H9 (cell line): ENCODE measurements around the gene CFAP99. TPM values are rescaled to one million over a fixed set of nuclear protein-coding genes. Genes with fewer than 3 reads are reported as not detected.

Experiments
- DNase-seq: peaks from one replicate; pipeline ENCODE4 v3.0.0-alpha.2; 2017
- H2AFZ ChIP-seq: one replicate; pipeline ENCODE4 v1.6.1; 2013; ENCODE audit warnings: mild to moderate bottlenecking, low read length, control low read depth, moderate library complexity
- H2AK5ac ChIP-seq: 2 replicates; pipeline ENCODE4 v1.6.1; 2013; ENCODE audit warnings: low read length, control low read depth, mixed read lengths; ENCODE audit not compliant: insufficient read length
- H2BK120ac ChIP-seq: one replicate; pipeline ENCODE4 v1.6.1; 2013; ENCODE audit warnings: low read depth, mild to moderate bottlenecking, low read length, control low read depth, inconsistent platforms; ENCODE audit not compliant: poor library complexity, severe bottlenecking
- H2BK12ac ChIP-seq: 2 replicates; pipeline ENCODE4 v1.6.1; 2013; ENCODE audit warnings: low read length, control low read depth, mixed read lengths, low read depth; ENCODE audit not compliant: insufficient read length
- H2BK15ac ChIP-seq: 2 replicates; pipeline ENCODE4 v1.6.1; 2013; ENCODE audit warnings: low read depth, low read length, control low read depth
- H2BK20ac ChIP-seq: one replicate; pipeline ENCODE4 v1.6.1; 2013; ENCODE audit warnings: low read depth, mild to moderate bottlenecking, low read length, control low read depth, inconsistent platforms; ENCODE audit not compliant: poor library complexity, severe bottlenecking
- H2BK5ac ChIP-seq: 2 replicates; pipeline ENCODE4 v1.6.1; 2013; ENCODE audit warnings: low read length, control low read depth, mixed read lengths; ENCODE audit not compliant: insufficient read length
- H3K14ac ChIP-seq: 2 replicates; pipeline ENCODE4 v1.6.1; 2013; ENCODE audit warnings: low read length, control low read depth; ENCODE audit not compliant: insufficient read depth
- H3K18ac ChIP-seq: 2 replicates; pipeline ENCODE4 v1.6.1; 2013; ENCODE audit warnings: low read depth, mild to moderate bottlenecking, mixed read lengths, low read length, control low read depth; ENCODE audit not compliant: insufficient read length
- H3K23ac ChIP-seq: 2 replicates; pipeline ENCODE4 v1.6.1; 2013; ENCODE audit warnings: low read length, control low read depth, mixed read lengths, low read depth; ENCODE audit not compliant: insufficient read length
- H3K23me2 ChIP-seq: 2 replicates; pipeline ENCODE4 v1.6.1; 2013; ENCODE audit warnings: low read depth, mild to moderate bottlenecking, mixed read lengths, low read length, control low read depth; ENCODE audit not compliant: insufficient read length, poor library complexity, severe bottlenecking
- H3K27ac ChIP-seq: 2 replicates; pipeline ENCODE4 v1.5.1; 2013; ENCODE audit warnings: low read length, control low read depth, mixed read lengths, low read depth; ENCODE audit not compliant: insufficient read length
- H3K27me3 ChIP-seq: 2 replicates; pipeline ENCODE4 v1.6.1; 2013; ENCODE audit warnings: low read length, control low read depth, inconsistent platforms; ENCODE audit not compliant: insufficient read depth
- H3K4ac ChIP-seq: 2 replicates; pipeline ENCODE4 v1.6.1; 2013; ENCODE audit warnings: low read depth, mild to moderate bottlenecking, control low read depth, inconsistent platforms, low read length, moderate library complexity
- H3K4me1 ChIP-seq: 2 replicates; pipeline ENCODE4 v1.6.1; 2013; ENCODE audit warnings: low read length, control low read depth, inconsistent platforms; ENCODE audit not compliant: insufficient read depth
- H3K4me2 ChIP-seq: 2 replicates; pipeline ENCODE4 v1.6.1; 2013; ENCODE audit warnings: low read length, control low read depth, mixed read lengths; ENCODE audit not compliant: insufficient read length, insufficient read depth
- H3K56ac ChIP-seq: 2 replicates; pipeline ENCODE4 v1.6.1; 2013; ENCODE audit warnings: low read depth, mild to moderate bottlenecking, mixed read lengths, low read length, control low read depth; ENCODE audit not compliant: insufficient read length
- H3K79me1 ChIP-seq: 2 replicates; pipeline ENCODE4 v1.6.1; 2013; ENCODE audit warnings: low read depth, mild to moderate bottlenecking, moderate library complexity, low read length, control low read depth, inconsistent platforms; ENCODE audit not compliant: insufficient read depth, poor library complexity, severe bottlenecking
- H3K79me2 ChIP-seq: 2 replicates; pipeline ENCODE4 v1.6.1; 2013; ENCODE audit warnings: low read length, control low read depth, inconsistent platforms; ENCODE audit not compliant: insufficient read depth
- H3K9ac ChIP-seq: 2 replicates; pipeline ENCODE4 v1.6.1; 2013; ENCODE audit warnings: low read length, control low read depth, mixed read lengths; ENCODE audit not compliant: insufficient read length; ENCODE audit errors: extremely low read depth
- H3K9me3 ChIP-seq: one replicate; pipeline ENCODE4 v1.6.1; 2013; ENCODE audit warnings: low read depth, low read length, inconsistent platforms; ENCODE audit not compliant: control insufficient read depth
- H3T11ph ChIP-seq: one replicate; pipeline ENCODE4 v1.6.1; 2013; ENCODE audit warnings: mild to moderate bottlenecking, low read length, control low read depth, inconsistent platforms
- H4K20me1 ChIP-seq: one replicate; pipeline ENCODE4 v1.6.1; 2013; ENCODE audit not compliant: control insufficient read depth, insufficient read length, insufficient read depth
- H4K5ac ChIP-seq: 2 replicates; pipeline ENCODE4 v1.6.1; 2013; ENCODE audit warnings: low read depth, mild to moderate bottlenecking, mixed read lengths, low read length, control low read depth; ENCODE audit not compliant: insufficient read length
- H4K8ac ChIP-seq: replicated peaks from 2 replicates; pipeline ENCODE4 v1.6.1; 2013; ENCODE audit warnings: low read length, control low read depth, mixed read lengths, low read depth; ENCODE audit not compliant: insufficient read length
- H4K91ac ChIP-seq: 2 replicates; pipeline ENCODE4 v1.6.1; 2013; ENCODE audit warnings: low read depth, mild to moderate bottlenecking, moderate library complexity, mixed read lengths, low read length, control low read depth; ENCODE audit not compliant: insufficient read length
- H3K27ac Mint-ChIP-seq, 3 experiments: 2 replicates in 2 of 3; 3 replicates in 1 of 3; pipeline ENCODE4 v1.8.0; 2020 to 2021; ENCODE audit warnings: mixed read lengths in 3 of 3, mild to moderate bottlenecking in 1 of 3, moderate library complexity in 1 of 3
- H3K27me3 Mint-ChIP-seq: 2 replicates; pipeline ENCODE4 v1.8.0; 2021; ENCODE audit warnings: low read depth, mild to moderate bottlenecking, moderate library complexity, mixed read lengths
- H3K36me3 Mint-ChIP-seq, 3 experiments: 2 replicates in 2 of 3; 3 replicates in 1 of 3; pipeline ENCODE4 v1.8.0; 2020 to 2021; ENCODE audit warnings: low read depth in 3 of 3, mixed read lengths in 3 of 3; ENCODE audit not compliant: insufficient read depth in 1 of 3
- H3K4me1 Mint-ChIP-seq, 2 experiments: 2 replicates each; pipeline ENCODE4 v1.8.0; 2020; ENCODE audit warnings: mixed read lengths in 2 of 2
- H3K4me3 Mint-ChIP-seq, 2 experiments: 2 replicates in 1 of 2; 3 replicates in 1 of 2; pipeline ENCODE4 v1.8.0; 2020 to 2021; ENCODE audit warnings: mild to moderate bottlenecking in 2 of 2, mixed read lengths in 2 of 2, moderate library complexity in 1 of 2
- H3K9me3 Mint-ChIP-seq, 2 experiments: 2 replicates in 1 of 2; 3 replicates in 1 of 2; pipeline ENCODE4 v1.8.0; 2020; ENCODE audit warnings: mild to moderate bottlenecking in 2 of 2, mixed read lengths in 2 of 2, moderate library complexity in 1 of 2
- WGBS: extraction: QIAGEN DNeasy Blood & Tissue Kit; methylation state at CpG from one replicate; pipeline ENCODE4 v1.1.7; 2013; ENCODE audit warnings: missing lambda C conversion rate, low lambda C conversion rate, mixed read lengths; ENCODE audit not compliant: insufficient read length; ENCODE audit errors: extremely low coverage; 5-methylcytosine and 5-hydroxymethylcytosine counted together
- total RNA-seq: library from RNA; stranded (reverse); gene quantifications from 2 replicates; pipeline ENCODE4 v1.2.1, GENCODE V29; 2021
- TF ChIP-seq, protein P1 (sequence below): fragments of 200-600 bp; sonication (generic); conservative IDR thresholded peaks from 3 replicates; pipeline ENCODE4 v1.8.0; 2021; ENCODE audit warnings: antibody characterized with exemption, mild to moderate bottlenecking

CFAP99 gene
- total RNA-seq, 1 experiment from 2014 or later, result 0.35 TPM

DNA sequence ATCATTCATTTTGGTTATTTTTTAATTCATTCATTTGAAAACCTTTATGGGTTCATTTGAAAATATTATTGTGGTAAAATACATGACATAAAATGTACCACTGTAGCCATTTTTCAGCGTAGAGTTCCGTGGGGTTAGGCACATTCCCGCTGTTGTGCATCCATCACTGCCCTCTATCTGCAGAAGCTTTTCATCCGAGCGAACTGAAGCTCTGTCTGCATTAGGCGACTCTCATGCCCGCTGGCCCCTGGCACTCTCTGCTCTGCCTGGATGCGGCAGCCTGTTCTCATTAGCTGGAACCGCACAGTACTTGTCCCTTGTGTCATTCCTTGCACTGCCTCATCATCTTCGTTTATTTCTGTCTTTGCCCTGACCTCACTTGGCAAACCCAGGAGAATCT is 17.5 kb downstream of the CFAP99 start:
- Histone ChIP-seq H3K23me2 (no peaks in the 10 kb centered on the region), H3T11ph (no peak overlapping the region), H3K56ac (no peak overlapping the region), H2AK5ac (no peak overlapping the region), H3K4ac (no peak overlapping the region), H2BK5ac (no peak overlapping the region), H3K9me3 (no peaks in the 10 kb centered on the region), H3K79me2 (no peaks in the 10 kb centered on the region), H4K20me1 (no peaks in the 10 kb centered on the region), H3K9ac (no peak overlapping the region), H3K27ac (no peak overlapping the region), H4K8ac (no peak overlapping the region), H4K91ac (no peak overlapping the region), H2BK20ac (no peak overlapping the region), H3K79me1 (no peaks in the 10 kb centered on the region), H2AFZ (no peak overlapping the region), H2BK120ac (no peak overlapping the region), H3K23ac (no peak overlapping the region), H4K5ac (no peak overlapping the region), H3K4me1 (no peaks in the 10 kb centered on the region), H3K4me2 (no peak overlapping the region), H3K27me3 (no peaks in the 10 kb centered on the region), H3K18ac (no peak overlapping the region), H2BK15ac (no peak overlapping the region), H2BK12ac (no peak overlapping the region), H3K14ac (no peak overlapping the region)
- no CpG with 5 or more reads among the region's 10 CpGs for WGBS
- DNase-seq, result no peak
- no peak overlapping the region for H3K4me3 Mint-ChIP-seq
- peaks cover 4% of the 10 kb centered on the region; the same call in 1 of the 2 replicates for H3K27me3 Mint-ChIP-seq
- H3K36me3 Mint-ChIP-seq, result no peaks in the 10 kb centered on the region
- H3K4me1 Mint-ChIP-seq, result peaks cover 6 to 9% of the 10 kb centered on the region in 2 experiments
- TF ChIP-seq, protein P1, sequence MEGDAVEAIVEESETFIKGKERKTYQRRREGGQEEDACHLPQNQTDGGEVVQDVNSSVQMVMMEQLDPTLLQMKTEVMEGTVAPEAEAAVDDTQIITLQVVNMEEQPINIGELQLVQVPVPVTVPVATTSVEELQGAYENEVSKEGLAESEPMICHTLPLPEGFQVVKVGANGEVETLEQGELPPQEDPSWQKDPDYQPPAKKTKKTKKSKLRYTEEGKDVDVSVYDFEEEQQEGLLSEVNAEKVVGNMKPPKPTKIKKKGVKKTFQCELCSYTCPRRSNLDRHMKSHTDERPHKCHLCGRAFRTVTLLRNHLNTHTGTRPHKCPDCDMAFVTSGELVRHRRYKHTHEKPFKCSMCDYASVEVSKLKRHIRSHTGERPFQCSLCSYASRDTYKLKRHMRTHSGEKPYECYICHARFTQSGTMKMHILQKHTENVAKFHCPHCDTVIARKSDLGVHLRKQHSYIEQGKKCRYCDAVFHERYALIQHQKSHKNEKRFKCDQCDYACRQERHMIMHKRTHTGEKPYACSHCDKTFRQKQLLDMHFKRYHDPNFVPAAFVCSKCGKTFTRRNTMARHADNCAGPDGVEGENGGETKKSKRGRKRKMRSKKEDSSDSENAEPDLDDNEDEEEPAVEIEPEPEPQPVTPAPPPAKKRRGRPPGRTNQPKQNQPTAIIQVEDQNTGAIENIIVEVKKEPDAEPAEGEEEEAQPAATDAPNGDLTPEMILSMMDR, result peak; percentile 20; the same call in 1 of the 3 replicates
- H3K9me3 Mint-ChIP-seq, result no peaks in the 10 kb centered on the region; a peak in 1 of 5 replicates
- H3K27ac Mint-ChIP-seq, result no peak overlapping the region
